ENCODE results near the gene TCF25. TPM values are rescaled to one million over a fixed set of nuclear protein-coding genes. Genes with fewer than 3 reads are reported as not detected.

TCF25 gene
- total and polyA plus RNA-seq, 2 experiments from 2014 or later: 229 to 300 TPM

GRCh38 chr16:89936034-89936433, 62.6 kb downstream of the TCF25 start:
- Histone ChIP-seq H3K27me3 (no peaks in the 10 kb centered on the region), H3K9me3 (ENCODE audit: low read depth) (no peaks in the 10 kb centered on the region), H3K4me1 (ENCODE audit: low read depth) (peaks cover 12% of the 10 kb centered on the region), H3K4me3 (no peak overlapping the region), H3K36me3 (no peaks in the 10 kb centered on the region), H3K27ac (no peak overlapping the region)
- DNase-seq (ENCODE audit: low read depth in 1 of 2, low spot score in 1 of 2): no peak
- TF ChIP-seq CTCF (IDR thresholded peaks at IDR 0.05; ENCODE audit: low read depth, low read length): no peak

GRCh38 chr16:89936508-89936907, 63.1 kb downstream of the TCF25 start:
- H3K36me3 ChIP-seq: no peaks in the 10 kb centered on the region
- TF ChIP-seq CTCF (IDR thresholded peaks at IDR 0.05; ENCODE audit: low read depth, low read length): no peak
- DNase-seq (ENCODE audit: low read depth in 1 of 2, low spot score in 1 of 2): no peak
- H3K4me3 ChIP-seq: no peak overlapping the region
- H3K27me3 ChIP-seq: no peaks in the 10 kb centered on the region
- H3K4me1 ChIP-seq (ENCODE audit: low read depth): peaks cover 12% of the 10 kb centered on the region
- H3K9me3 ChIP-seq (ENCODE audit: low read depth): no peaks in the 10 kb centered on the region
- no peak overlapping the region for H3K27ac ChIP-seq

GRCh38 chr16:89936981-89937380, 63.6 kb downstream of the TCF25 start:
- Histone ChIP-seq H3K9me3 (ENCODE audit: low read depth) (no peaks in the 10 kb centered on the region), H3K27me3 (no peaks in the 10 kb centered on the region), H3K27ac (no peak overlapping the region), H3K4me3 (no peak overlapping the region), H3K36me3 (no peaks in the 10 kb centered on the region), H3K4me1 (ENCODE audit: low read depth) (peaks cover 12% of the 10 kb centered on the region)
- no peak for DNase-seq (ENCODE audit: low read depth in 1 of 2, low spot score in 1 of 2)
- TF ChIP-seq CTCF (IDR thresholded peaks at IDR 0.05; ENCODE audit: low read depth, low read length): no peak

- no peak overlapping the region for H3K27ac ChIP-seq
- no peak overlapping the region for H3K4me3 ChIP-seq
- H3K27me3 ChIP-seq: no peaks in the 10 kb centered on the region
- no peaks in the 10 kb centered on the region for H3K36me3 ChIP-seq
- H3K9me3 ChIP-seq (ENCODE audit: low read depth): no peaks in the 10 kb centered on the region
- no peak for TF ChIP-seq CTCF (IDR thresholded peaks at IDR 0.05; ENCODE audit: low read depth, low read length)
- peaks cover 12% of the 10 kb centered on the region for H3K4me1 ChIP-seq (ENCODE audit: low read depth)
- no peak for DNase-seq (ENCODE audit: low read depth in 1 of 2, low spot score in 1 of 2)
Observed at GRCh38 chr16:89938175-89938885, 64.9 kb downstream of the TCF25 start.

GRCh38 chr16:89944773-89945172, 71.4 kb downstream of the TCF25 start:
- no peak for TF ChIP-seq CTCF (IDR thresholded peaks at IDR 0.05; ENCODE audit: low read depth, low read length)

More at GRCh38 chr16:89944773-89945172, 71.4 kb downstream of the TCF25 start:
- H3K27ac ChIP-seq: no peak overlapping the region
- no peaks in the 10 kb centered on the region for H3K9me3 ChIP-seq (ENCODE audit: low read depth)
- H3K27me3 ChIP-seq: peaks cover 45% of the 10 kb centered on the region
- DNase-seq (ENCODE audit: low read depth in 1 of 2, low spot score in 1 of 2): no peak
- H3K36me3 ChIP-seq: no peaks in the 10 kb centered on the region
- no peak overlapping the region for H3K4me3 ChIP-seq
- peaks cover 4% of the 10 kb centered on the region for H3K4me1 ChIP-seq (ENCODE audit: low read depth)
